Breast epithelium (tissue), 3 donors: Measurements from ENCODE around the gene MTERF1.

ENCODE experiments used
- CTCF ChIP-seq, 3 donors: fragments of 450-650 bp; IDR thresholded peaks; one replicate each; pipeline ENCODE4 v1.5.1; 2016 to 2017; ENCODE audit warnings: antibody characterized with exemption in 3 of 3, mild to moderate bottlenecking in 3 of 3, moderate library complexity in 3 of 3
- POLR2A ChIP-seq: fragments of 450-650 bp; IDR thresholded peaks from one replicate; pipeline ENCODE4 v1.6.1; 2016; ENCODE audit warnings: antibody characterized with exemption, mild to moderate bottlenecking, moderate library complexity
- POLR2AphosphoS5 ChIP-seq, 3 donors: sonication (generic); formaldehyde crosslinking; IDR thresholded peaks; one replicate each; pipeline ENCODE4 v1.6.1; 2017; ENCODE audit warnings: antibody characterized with exemption in 3 of 3

- TF ChIP-seq CTCF (IDR thresholded peaks at IDR 0.05): no peak
- no peak for TF ChIP-seq POLR2A
- TF ChIP-seq POLR2AphosphoS5 (IDR thresholded peaks at IDR 0.05): no peak
Observed at GRCh38 chr7:91838439-91838838, 42.1 kb downstream of the MTERF1 start.
